Measurements from ENCODE around the gene LARP6. TPM values are rescaled to one million over a fixed set of nuclear protein-coding genes. Genes with fewer than 3 reads are reported as not detected.

The LARP6 gene
- total and polyA plus RNA-seq, 2 of the 13 experiments (the other 11 are each of a cell fraction or from before 2014, with no cell fraction given): 2.9 to 8.2 TPM

GRCh38 chr15:70830615-70831014, 23.3 kb downstream of the LARP6 start (continued):
- no peak for TF ChIP-seq HINFP (CRISPR knock-in tag; IDR thresholded peaks at IDR 0.05; ENCODE audit: low read depth)
- TF ChIP-seq MXI1 (IDR thresholded peaks at IDR 0.05; ENCODE audit: borderline replicate concordance, low read depth, low read length): no peak
- TF ChIP-seq FOXA1 (IDR thresholded peaks at IDR 0.05): no peak
- no peak for TF ChIP-seq FOXA1 (CRISPR knock-in tag; IDR thresholded peaks at IDR 0.05)
- no peak for TF ChIP-seq ESRRA (CRISPR knock-in tag; IDR thresholded peaks at IDR 0.05; ENCODE audit: low read depth)
- TF ChIP-seq KMT2A (CRISPR knock-in tag; IDR thresholded peaks at IDR 0.05): no peak
- no peak for TF ChIP-seq PHF20 (CRISPR knock-in tag; IDR thresholded peaks at IDR 0.05)
- TF ChIP-seq ZNF781 (CRISPR knock-in tag; IDR thresholded peaks at IDR 0.05; ENCODE audit: borderline replicate concordance, not compliant biosample characterization): no peak
- TF ChIP-seq ATF7-NPFF (CRISPR knock-in tag; IDR thresholded peaks at IDR 0.05; ENCODE audit: low read depth): no peak
- TF ChIP-seq AKAP8 (CRISPR knock-in tag; IDR thresholded peaks at IDR 0.05): no peak
- TF ChIP-seq ZNF777 (CRISPR knock-in tag; IDR thresholded peaks at IDR 0.05): no peak

DNA sequence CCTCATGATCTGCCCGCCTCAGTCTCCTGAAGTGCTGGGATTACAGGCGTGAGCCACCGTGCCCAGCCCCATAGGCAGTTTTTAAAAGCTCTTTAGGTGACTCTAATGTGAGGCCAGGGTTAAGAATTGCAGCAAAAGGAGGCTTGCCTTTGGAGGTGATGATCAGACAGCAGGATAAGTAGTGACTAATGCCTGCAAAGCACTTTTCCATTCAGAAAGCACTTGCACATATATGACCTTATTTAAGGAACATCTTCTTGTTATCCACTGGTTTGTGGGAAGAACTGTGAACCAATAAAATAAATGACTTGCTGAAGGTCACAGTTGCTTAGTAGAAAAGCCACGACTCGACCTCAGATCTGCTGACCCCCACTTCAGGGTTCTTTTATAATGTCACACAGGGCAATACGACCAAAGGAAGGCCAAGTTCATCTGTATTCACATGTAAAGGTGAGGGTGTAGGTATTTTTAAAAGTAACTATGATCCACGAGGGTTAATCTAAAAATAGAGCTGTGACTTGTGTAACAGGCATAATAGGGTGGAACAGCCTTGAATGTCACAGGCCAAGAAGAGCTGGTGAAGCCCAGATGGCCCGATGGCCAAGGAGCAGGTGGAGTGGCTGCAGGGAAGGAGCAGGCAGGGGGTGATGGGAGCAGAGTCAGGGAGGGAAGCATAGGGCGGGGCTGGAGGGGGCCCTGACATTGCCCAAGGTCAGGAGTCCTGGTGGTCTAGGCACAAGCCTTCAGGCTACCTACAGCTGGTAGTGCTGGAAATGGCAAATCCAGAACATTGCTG, 24.4 kb downstream of the LARP6 start:
- in situ Hi-C loops (cut with HindIII; ENCODE audit: extremely low pct_ligation_motif_present, low pct_unique_long_range_greater_than_20kb) (loop anchor here (10.0 kb wide), 1 partner anchor 45 kb away; no protein-coding TSS in a partner anchor), intact Hi-C loops (cut with micrococcal nuclease; ENCODE audit: unreplicated experiment) (no loop called here)
- Histone ChIP-seq H3K27me3 (ENCODE audit: control insufficient read depth in 1 of 2, insufficient read depth in 2 of 2, low read length in 2 of 2) (no peaks in the 10 kb centered on the region), H3K9me3 (ENCODE audit: low read length) (no peaks in the 10 kb centered on the region), H3K9ac (ENCODE audit: insufficient read depth, low read depth, low read length) (no peak overlapping the region), H3K36me3 (replicated peaks in 1 of 2; ENCODE audit: control insufficient read depth in 1 of 2, insufficient read depth in 2 of 2, low read length in 2 of 2) (no peaks in the 10 kb centered on the region), H3K4me1 (ENCODE audit: insufficient read depth, low read length) (peaks cover 33% of the 10 kb centered on the region), H3K4me3 (replicated peaks in 1 of 3; ENCODE audit: insufficient read depth in 1 of 3, low read depth in 2 of 3, low read length in 3 of 3) (no peak overlapping the region), H3K79me2 (ENCODE audit: insufficient read depth, low read length) (no peaks in the 10 kb centered on the region), H3K4me2 (ENCODE audit: low read depth, low read length) (no peak overlapping the region), H2AFZ (ENCODE audit: low read length) (no peak overlapping the region), H3K27ac (ENCODE audit: extremely low read length, insufficient read depth, low read length) (no peak overlapping the region), H4K20me1 (ENCODE audit: insufficient read depth, low read length) (no peaks in the 10 kb centered on the region)
- WGBS (ENCODE audit: low lambda C conversion rate): 50% methylated on average over 9 of the region's 9 CpGs
- CTCF ChIA-PET (ENCODE audit: low intra/inter-chr PET ratio, low total read pairs): interaction anchor here (1.4 kb wide), 1 partner anchor 46 kb away, joined by 3 read pairs; no protein-coding TSS in a partner anchor
- no TSS peak for BruUV-seq (replicated peaks)
- DNase-seq (ENCODE audit: low spot score) (no peak), FAIRE-seq (no peak), ATAC-seq (no peak)
- TF ChIP-seq ZNF567 (CRISPR knock-in tag; IDR thresholded peaks at IDR 0.05; ENCODE audit: borderline replicate concordance) (no peak), RFX5 (IDR thresholded peaks at IDR 0.05; ENCODE audit: low read depth, low read length) (peak; percentile 34; the same call in 1 of the 2 replicates)
- POLR2A ChIA-PET: interaction anchor here (6.9 kb wide), 1 partner anchor 25 kb away, joined by 69 read pairs; the partner anchor contains the start of gene LARP6
